ENCODE data around the gene AMN.

- TF ChIP-seq, protein P1, sequence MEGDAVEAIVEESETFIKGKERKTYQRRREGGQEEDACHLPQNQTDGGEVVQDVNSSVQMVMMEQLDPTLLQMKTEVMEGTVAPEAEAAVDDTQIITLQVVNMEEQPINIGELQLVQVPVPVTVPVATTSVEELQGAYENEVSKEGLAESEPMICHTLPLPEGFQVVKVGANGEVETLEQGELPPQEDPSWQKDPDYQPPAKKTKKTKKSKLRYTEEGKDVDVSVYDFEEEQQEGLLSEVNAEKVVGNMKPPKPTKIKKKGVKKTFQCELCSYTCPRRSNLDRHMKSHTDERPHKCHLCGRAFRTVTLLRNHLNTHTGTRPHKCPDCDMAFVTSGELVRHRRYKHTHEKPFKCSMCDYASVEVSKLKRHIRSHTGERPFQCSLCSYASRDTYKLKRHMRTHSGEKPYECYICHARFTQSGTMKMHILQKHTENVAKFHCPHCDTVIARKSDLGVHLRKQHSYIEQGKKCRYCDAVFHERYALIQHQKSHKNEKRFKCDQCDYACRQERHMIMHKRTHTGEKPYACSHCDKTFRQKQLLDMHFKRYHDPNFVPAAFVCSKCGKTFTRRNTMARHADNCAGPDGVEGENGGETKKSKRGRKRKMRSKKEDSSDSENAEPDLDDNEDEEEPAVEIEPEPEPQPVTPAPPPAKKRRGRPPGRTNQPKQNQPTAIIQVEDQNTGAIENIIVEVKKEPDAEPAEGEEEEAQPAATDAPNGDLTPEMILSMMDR (conservative IDR thresholded peaks at IDR 0.05; ENCODE audit: low read length): no peak
- TF ChIP-seq EZH2phosphoT487 (IDR thresholded peaks at IDR 0.05; ENCODE audit: borderline replicate concordance, low read depth, low read length): no peak
Measured at GRCh38 chr14:102971836-102972606, 49.6 kb downstream of the AMN start.
